ENCODE results near the gene BEAN1. TPM values are rescaled to one million over a fixed set of nuclear protein-coding genes. Genes with fewer than 3 reads are reported as not detected.

The BEAN1 gene
- total RNA-seq, 4 donors from 2014 or later = 0.23 to 1.8 (median 0.76) TPM; not detected in 1

GRCh38 chr16:66486199-66486772 lies 59.2 kb downstream of the BEAN1 start:
- Histone ChIP-seq H3K4me1 (peaks cover 16 to 27% (median 19%) of the 10 kb centered on the region in 3 donors), H3K36me3 (no peaks in the 10 kb centered on the region), H3K9me3 (no peaks in the 10 kb centered on the region), H3K4me3 (no peak overlapping the region), H3K27ac (peak overlapping the region; percentile 6 to 75 (median 62)), H3K27me3 (no peaks in the 10 kb centered on the region)
- intact Hi-C loops (cut with DNase I) = no loop called here
- no peak for DNase-seq
- TF ChIP-seq, protein P1, sequence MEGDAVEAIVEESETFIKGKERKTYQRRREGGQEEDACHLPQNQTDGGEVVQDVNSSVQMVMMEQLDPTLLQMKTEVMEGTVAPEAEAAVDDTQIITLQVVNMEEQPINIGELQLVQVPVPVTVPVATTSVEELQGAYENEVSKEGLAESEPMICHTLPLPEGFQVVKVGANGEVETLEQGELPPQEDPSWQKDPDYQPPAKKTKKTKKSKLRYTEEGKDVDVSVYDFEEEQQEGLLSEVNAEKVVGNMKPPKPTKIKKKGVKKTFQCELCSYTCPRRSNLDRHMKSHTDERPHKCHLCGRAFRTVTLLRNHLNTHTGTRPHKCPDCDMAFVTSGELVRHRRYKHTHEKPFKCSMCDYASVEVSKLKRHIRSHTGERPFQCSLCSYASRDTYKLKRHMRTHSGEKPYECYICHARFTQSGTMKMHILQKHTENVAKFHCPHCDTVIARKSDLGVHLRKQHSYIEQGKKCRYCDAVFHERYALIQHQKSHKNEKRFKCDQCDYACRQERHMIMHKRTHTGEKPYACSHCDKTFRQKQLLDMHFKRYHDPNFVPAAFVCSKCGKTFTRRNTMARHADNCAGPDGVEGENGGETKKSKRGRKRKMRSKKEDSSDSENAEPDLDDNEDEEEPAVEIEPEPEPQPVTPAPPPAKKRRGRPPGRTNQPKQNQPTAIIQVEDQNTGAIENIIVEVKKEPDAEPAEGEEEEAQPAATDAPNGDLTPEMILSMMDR (IDR thresholded peaks at IDR 0.05) = no peak
- no peak for TF ChIP-seq POLR2A (IDR thresholded peaks at IDR 0.05)
- 90 to 94% methylated on average over 10 of the region's 12 CpGs for WGBS, 2 donors

DNA sequence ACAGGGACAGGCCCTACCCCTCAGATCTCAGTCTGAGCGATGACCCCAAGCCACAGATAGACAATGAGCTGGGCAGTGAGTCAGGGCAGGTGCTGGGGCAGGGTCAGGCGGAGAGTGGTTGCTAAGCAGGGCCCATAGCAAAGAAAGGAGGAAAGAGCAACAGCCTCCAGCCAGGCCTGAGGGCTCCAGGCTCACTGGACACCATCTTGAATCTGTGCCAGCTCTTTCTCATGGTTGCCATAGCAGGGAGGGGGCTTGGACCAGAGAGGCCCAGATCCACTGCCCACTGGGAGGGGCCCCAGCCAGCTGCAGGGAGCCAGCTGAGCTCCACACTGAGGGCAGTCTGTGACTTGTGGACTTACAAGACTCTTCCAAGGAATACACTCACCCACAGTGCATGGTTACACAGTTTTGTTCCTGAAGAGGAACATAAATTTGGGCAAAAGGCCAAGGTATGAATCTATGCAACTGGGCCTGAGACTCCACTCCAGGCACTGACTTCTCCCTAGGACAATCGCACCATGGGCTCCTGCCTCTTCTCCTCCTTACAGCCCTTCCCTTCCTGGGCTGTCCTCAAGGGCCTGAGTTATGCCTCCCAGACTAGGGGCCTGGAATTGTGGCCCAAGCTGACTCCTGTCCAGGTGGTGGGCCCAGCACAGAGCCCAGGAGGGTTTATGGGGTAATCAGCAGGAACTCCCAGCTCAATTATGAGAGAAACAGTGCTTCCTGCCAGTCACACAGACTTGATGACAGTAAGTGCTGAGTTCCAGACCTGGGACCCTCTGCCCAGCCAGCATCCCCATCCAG lies 59.9 kb downstream of the BEAN1 start:
- WGBS, 2 donors = 57 to 100% methylated on average over 1 to 3 of the region's 3 CpGs
- Histone ChIP-seq H3K27me3 (no peaks in the 10 kb centered on the region), H3K4me3 (no peak overlapping the region), H3K9me3 (no peaks in the 10 kb centered on the region), H3K4me1 (peaks cover 16 to 24% (median 19%) of the 10 kb centered on the region in 3 donors), H3K27ac (peak overlapping the region; percentile 6 to 75 (median 62)), H3K36me3 (no peaks in the 10 kb centered on the region)
- TF ChIP-seq POLR2A (IDR thresholded peaks at IDR 0.05) = no peak
- TF ChIP-seq, protein P1 (IDR thresholded peaks at IDR 0.05) = no peak
- no peak for DNase-seq
- intact Hi-C loops (cut with DNase I) = no loop called here

- Histone ChIP-seq H3K27me3 (no peaks in the 10 kb centered on the region), H3K36me3 (no peaks in the 10 kb centered on the region), H3K9me3 (no peaks in the 10 kb centered on the region), H3K4me1 (peaks cover 16 to 24% (median 19%) of the 10 kb centered on the region in 3 donors), H3K4me3 (no peak overlapping the region), H3K27ac (peak overlapping the region in 1 of 4 donors; percentile 75)
- no peak for TF ChIP-seq POLR2A (IDR thresholded peaks at IDR 0.05)
- no peak for DNase-seq
- WGBS, 2 donors = 78 to 94% methylated on average over 2 to 3 of the region's 5 CpGs
- intact Hi-C loops (cut with DNase I) = no loop called here
These were observed 60.6 kb downstream of the BEAN1 start for GRCh38 chr16:66487580-66488275.

GRCh38 chr16:66488505-66488904 lies 61.4 kb downstream of the BEAN1 start:
- intact Hi-C loops (cut with DNase I) = no loop called here
- TF ChIP-seq, protein P1 (IDR thresholded peaks at IDR 0.05) = no peak
- TF ChIP-seq POLR2A (IDR thresholded peaks at IDR 0.05) = no peak
- no peaks in the 10 kb centered on the region for H3K9me3 ChIP-seq
- H3K4me1 ChIP-seq = peaks cover 16 to 21% (median 16%) of the 10 kb centered on the region in 3 donors
- H3K36me3 ChIP-seq = no peaks in the 10 kb centered on the region
- H3K27me3 ChIP-seq = no peaks in the 10 kb centered on the region
- no peak overlapping the region for H3K27ac ChIP-seq
- H3K4me3 ChIP-seq = no peak overlapping the region
- WGBS, 2 donors = 100% methylated on average over 1 of the region's 1 CpG
- no peak for DNase-seq

DNA sequence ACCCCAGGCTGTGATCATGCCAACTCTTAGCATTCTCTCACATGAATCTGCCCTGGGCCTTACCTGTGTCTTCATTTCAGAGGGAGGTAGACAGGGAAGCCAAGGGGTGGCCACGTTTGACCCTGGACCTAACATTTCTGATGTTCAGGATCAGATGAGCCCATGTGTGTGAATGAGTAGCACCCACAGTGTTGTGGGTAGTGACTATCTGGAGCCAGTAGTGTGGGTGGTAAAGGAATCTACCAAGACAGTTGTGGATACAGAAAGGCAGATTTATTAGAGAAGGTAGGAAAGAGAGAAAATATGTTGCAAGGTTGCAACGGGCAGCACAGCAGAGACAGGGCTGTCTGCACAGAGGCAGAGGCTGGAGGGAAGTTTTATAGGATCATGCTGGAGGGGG lies 62.3 kb downstream of the BEAN1 start:
- no peak overlapping the region for H3K4me3 ChIP-seq
- H3K27me3 ChIP-seq = no peaks in the 10 kb centered on the region
- WGBS, 2 donors = 82 to 94% methylated on average over 2 of the region's 2 CpGs
- H3K36me3 ChIP-seq = no peaks in the 10 kb centered on the region
- H3K9me3 ChIP-seq = no peaks in the 10 kb centered on the region
- no peak overlapping the region for H3K27ac ChIP-seq
- no peak for DNase-seq
- H3K4me1 ChIP-seq = peaks cover 14 to 17% (median 16%) of the 10 kb centered on the region in 3 donors
- TF ChIP-seq POLR2A (IDR thresholded peaks at IDR 0.05) = no peak
- TF ChIP-seq, protein P1 (IDR thresholded peaks at IDR 0.05) = no peak
- intact Hi-C loops (cut with DNase I) = no loop called here

All from esophagus squamous epithelium (tissue), 5 donors.